Lung microvascular endothelial cell (primary cell): ENCODE measurements around the gene GPA33. TPM values are rescaled to one million over a fixed set of nuclear protein-coding genes. Genes with fewer than 3 reads are reported as not detected.

Experiments
- DNase-seq, 2 donors: peaks; one replicate each; pipeline versions ENCODE4 v3.0.0 to v3.0.0-alpha.2; 2010; ENCODE audit warnings: low read depth in 2 of 2
- total RNA-seq: library from RNA; depleted of rRNA; stranded (reverse); fragments of >200 nt; gene quantifications from 2 replicates; pipeline ENCODE4 v1.2.1, GENCODE V29; 2014

The GPA33 gene
- total RNA-seq, 1 donor from 2014 or later: not detected

DNA sequence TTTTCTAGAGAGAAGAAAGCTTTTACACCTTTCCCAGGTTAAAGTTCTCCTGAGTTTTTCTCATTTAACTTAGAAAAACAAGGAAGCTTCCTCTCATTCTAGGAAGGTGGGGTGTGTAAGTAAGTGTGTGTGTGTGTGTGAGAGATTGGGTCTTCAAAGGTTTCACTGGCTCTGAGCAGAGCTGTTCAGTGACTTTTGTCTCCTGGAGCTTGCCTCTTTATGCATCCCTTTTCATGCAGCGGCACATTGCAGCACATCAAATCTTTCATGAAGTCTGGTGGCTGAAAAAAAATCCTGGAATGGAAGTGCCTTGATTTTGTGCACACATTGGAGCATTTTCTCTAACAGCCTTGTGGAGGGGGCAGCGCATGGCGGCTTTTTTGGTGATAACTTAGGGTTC, 3.4 kb downstream of the GPA33 start:
- DNase-seq: no peak

DNA sequence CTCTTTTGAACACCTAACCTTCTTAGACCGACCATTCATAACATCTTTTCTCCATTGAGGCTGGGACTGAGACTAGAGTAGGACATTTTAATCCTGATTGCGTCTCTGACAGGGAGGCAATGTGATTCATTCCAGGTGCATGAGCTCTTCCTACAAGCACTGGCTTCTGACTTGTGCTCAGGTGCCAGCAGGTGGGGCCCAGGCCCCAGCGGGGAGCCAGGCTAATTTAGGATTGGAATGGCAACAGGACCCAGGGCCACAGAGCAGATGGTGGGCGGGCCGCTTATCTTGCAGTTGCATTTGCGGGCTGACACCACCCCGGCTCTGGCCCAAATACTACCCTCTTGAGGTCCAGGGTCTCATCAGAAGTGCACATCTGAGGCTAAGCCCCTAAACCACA, 4.1 kb downstream of the GPA33 start:
- DNase-seq: no peak

GRCh38 chr1:167084757-167085156, 5.4 kb downstream of the GPA33 start:
- DNase-seq: no peak

- DNase-seq: no peak
Observed at GRCh38 chr1:167083871-167084270, 6.3 kb downstream of the GPA33 start.

DNA sequence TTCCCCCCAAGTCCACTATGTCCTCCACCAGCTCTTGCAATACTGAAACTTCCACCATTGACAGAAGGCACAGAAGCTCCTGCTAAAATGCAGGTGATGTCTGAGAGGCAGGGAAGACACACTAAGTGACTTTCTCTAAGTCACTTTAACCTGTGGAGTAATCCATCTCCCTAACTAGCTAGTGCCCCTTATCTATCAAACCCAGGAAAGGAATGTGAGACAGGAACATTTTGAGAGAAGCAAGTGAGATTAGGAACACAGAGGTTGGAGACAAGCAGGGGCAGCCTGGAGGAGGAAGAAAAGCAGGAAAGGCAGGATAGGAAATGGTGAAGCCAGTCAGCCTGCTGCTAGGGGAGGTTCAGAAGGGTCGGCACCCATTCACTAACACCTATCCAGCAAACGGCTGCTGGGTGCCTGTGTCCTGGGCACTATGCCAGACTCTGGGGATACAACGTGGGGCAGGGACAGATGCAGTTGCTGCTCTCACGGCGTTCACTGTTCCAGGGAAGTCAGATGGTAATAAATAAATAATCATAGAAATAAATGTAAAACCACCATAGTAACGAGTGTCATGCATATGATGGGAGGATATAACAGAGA, 7.0 kb downstream of the GPA33 start:
- DNase-seq: no peak

- peak in 1 of 2 donors; percentile 20 for DNase-seq
Observed at GRCh38 chr1:167082511-167083027, 7.6 kb downstream of the GPA33 start.

DNA sequence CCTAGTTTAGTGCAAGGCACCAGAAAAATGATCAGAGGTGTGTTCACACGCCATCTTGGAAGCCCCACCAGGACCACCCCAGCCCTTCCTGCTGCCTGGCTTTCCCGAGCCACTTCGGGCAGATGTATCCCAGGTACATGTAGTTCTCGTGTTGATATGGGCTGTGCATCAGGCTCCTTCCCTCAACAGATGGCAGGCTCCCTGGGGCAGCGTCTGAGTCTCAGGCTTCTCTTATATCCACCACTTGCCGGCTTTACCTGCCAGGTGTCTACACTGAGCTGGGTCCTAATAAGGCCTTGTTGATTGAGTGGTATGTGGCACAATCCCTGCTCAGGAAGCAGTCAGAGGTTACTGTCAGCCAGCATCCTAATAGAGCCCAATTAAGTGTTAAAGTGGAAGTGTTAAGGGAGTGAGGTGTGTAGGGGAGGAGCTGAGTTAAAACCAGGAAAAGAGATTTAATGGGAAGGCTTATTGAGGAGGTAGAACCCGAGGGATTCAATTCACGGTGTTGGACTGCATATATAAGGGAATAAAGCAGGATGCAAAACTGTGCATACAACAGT, 8.5 kb downstream of the GPA33 start:
- no peak for DNase-seq

DNA sequence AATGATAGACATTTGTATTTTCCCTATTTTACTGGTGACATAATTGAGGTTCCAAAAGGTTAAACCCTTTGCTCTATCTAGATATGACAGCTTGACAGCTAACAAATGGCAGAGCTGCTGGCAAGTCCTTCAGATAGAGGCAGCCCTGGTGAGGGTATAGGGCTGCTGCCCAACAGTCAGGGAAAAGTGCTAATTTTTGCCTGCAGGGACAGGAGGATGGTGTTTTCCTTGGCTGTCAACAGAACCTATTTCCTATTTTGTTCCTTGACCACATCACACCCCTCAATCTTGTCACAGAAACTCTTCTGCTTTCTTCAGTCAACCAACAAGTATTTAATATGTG, 12.3 kb downstream of the GPA33 start:
- no peak for DNase-seq

GRCh38 chr1:167077128-167077867, 12.9 kb downstream of the GPA33 start:
- no peak for DNase-seq

- no peak for DNase-seq
Observed at GRCh38 chr1:167076136-167076710, 14.0 kb downstream of the GPA33 start.

DNA sequence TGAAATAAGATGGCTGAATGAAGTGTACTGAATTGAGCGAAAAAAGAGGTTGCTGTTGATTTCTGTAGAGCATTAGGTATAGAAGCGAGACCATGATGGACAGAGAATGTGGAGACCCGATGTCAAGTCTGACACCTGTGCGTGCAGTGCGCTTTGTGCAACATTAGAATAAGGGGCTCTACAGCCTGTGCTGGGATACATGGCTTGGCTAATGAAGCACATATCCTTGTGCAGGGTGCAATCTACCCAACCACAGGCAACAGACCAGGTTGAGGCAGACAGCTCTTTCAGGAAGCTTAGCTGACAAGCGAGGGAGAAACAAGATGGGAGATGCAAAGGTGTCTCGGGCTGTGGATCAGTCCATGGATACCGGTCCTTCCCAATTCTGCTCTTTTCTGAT, 18.9 kb downstream of the GPA33 start:
- no peak for DNase-seq

GRCh38 chr1:167068761-167069160, 21.4 kb downstream of the GPA33 start:
- no peak for DNase-seq

DNA sequence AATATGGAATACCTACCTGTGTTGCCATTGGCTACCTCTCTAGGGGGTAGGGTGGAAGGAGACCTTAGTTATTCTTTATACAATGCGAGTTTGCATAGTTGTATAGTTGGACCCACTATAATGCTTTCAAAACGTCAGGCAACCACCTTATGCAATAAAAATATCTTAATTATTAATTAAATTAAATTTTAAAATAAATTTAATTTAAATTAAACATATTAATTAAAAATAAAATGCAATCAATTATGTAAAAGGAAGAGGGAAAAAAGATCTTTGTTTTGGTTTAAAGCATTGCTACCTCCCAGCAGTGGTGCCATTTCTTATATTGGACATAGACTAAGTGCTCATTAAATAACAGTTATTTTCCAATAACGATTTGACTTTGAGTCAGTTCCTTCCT, 22.3 kb downstream of the GPA33 start:
- no peak for DNase-seq

DNA sequence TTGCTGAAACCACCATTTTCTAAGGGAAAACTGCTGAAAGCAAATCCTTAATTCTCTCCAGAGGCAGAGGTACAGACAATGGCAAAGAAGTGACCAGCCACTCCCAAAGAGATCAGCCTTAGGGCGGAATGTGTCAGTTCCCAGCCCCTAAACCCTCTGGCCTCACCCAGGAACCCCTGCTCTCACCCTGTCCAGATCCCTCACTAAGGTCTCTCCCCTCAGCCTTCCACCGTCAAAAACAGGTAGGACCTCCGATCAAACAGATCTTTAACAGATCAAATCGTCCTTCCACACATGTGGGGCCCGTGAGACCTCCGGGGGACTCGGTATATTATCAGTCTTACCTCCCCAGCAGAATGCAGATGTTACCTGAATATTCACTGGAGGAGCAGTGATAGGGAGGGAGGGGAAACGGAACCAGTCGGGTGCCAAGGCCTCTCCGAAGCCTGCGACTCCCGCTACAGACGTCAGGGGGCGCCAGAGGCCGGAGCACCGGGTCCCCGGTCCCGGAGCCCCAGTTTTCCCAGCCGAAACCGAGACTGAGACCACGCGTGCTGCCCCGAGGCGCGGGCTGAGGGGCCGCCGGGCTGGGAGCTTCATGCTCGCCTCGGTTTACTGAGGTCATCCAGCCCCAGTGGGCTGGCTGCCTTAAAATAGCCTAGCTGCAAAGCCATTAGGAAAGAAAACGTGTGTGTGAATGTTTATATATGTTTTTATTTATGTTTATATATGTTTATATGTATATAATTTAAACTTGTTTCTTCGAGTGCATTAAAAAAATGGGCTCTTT, 23.6 kb downstream of the GPA33 start:
- DNase-seq: peak; percentile 46 to 61

DNA sequence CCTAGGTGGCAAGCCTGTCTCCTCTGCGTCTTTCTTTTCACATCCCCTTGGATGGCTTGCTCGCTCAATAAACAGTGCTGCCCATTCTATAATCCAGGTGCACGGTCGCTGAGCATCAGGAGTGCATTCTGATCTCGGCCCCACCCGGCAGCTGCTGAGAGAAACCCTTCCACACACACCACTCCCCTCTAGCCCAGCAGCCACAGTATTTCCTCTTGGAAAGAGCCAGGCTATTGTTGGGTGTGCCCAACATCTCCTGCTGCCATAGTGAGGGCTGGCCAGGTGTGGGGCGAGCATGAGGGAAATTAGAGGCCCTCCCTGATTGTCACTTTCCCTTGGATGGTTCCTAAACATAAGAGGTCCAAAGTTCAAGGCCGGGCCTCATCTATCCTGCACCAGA, 24.7 kb downstream of the GPA33 start:
- DNase-seq: no peak

DNA sequence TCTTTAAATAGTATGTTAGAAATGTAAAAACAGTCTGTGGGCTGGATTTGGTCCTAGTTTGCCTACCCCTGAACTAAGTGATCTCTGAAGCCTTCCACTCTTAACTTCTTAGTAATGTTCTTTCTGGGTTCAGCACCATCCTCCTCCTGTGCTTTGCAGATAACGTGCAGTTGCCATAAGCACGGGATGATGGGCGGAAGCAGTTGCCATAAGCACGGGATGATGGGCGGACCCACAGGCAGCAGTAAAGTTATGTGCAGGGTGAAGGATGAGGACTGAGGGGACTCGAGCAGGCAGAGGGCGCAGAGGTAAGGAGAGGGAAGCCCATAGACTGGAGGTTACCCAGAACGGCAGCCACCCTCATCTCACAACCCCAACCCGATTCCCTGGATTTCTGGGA, 25.6 kb downstream of the GPA33 start:
- DNase-seq: no peak

- DNase-seq: no peak
Observed at GRCh38 chr1:167061073-167061464, 29.1 kb downstream of the GPA33 start.

DNA sequence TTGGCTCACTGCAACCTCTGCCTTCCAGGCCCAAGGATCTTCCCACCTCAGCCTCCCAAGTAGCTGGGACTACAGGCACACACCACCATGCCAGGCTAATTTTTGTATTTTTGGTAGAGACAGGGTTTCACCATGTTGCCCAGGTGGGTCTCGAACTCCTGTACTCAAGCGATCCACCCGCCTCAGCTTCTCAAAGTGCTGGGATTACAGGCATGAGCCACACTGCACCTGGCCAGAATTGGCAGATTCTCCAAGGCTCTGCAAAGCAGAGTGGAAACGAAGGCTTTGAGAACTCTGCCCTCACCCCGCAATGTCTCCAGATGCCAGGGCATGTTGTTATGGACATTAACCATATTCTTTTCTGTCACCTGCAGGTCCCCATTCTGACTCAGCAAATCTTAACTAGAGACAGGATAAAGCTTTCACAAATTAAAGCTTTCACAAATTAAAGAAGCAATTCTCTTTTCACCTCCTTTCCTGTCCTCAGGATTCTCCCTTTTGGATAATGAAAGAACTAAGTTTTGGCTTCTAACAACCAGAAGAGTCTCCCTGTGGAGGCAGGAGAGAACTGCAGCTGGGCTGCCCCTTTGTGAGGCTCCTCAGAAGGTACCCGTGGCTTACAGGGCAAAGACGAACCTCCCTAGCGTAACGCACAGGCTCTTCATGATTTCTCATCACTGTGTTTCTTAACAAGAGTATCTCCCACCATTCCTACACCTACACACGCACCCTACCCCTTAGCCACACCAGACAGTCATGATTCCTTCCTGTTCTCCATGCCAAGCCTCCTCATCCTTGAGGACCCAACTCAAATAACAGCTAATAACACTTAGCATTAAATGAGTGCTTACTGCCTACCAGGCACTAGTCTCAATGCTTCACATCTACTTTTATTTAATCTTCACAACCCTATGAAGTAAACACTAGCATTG, 29.8 kb downstream of the GPA33 start:
- DNase-seq: no peak

DNA sequence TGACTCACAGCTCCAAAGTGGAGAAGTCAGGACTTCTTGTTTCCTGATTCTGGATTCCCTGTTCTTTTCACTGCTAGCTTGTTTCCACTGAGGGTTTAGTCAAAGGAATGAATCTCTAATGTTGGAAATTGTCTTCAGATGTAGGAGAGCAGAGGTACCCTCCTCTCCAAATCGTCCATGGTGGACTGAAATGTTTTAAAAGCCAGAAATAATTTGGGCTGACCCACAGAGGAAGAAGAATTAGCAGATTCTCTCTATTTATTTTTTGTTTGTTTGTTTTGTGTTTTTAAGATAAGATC, 30.4 kb downstream of the GPA33 start:
- no peak for DNase-seq

GRCh38 chr1:167059045-167059808, 30.9 kb downstream of the GPA33 start:
- peak; percentile 51 to 62 for DNase-seq
